Adrenal gland (tissue), 5 donors: ENCODE data around the gene ANO7.

Experiments
- POLR2A ChIP-seq, 2 donors: fragments of 450-650 bp; IDR thresholded peaks; one replicate each; pipeline ENCODE4 v1.6.1; 2017; ENCODE audit warnings: antibody characterized with exemption in 2 of 2, mild to moderate bottlenecking in 2 of 2, moderate library complexity in 1 of 2
- TF ChIP-seq, protein P1 (sequence below), 6 experiments: fragments of 450-650 bp in 4 of 6; fragments of 200-600 bp in 2 of 6; sonication (generic) in 1 of 6; IDR thresholded peaks; 1 replicate in 5 of 6; 2 replicates in 1 of 6; pipeline versions ENCODE4 v1.5.1 to v1.8.0; 2016 to 2021; ENCODE audit warnings: antibody characterized with exemption in 6 of 6, mild to moderate bottlenecking in 2 of 6, moderate library complexity in 1 of 6
- donor health status: DM: no; HTN: no; CAD: no.

DNA sequence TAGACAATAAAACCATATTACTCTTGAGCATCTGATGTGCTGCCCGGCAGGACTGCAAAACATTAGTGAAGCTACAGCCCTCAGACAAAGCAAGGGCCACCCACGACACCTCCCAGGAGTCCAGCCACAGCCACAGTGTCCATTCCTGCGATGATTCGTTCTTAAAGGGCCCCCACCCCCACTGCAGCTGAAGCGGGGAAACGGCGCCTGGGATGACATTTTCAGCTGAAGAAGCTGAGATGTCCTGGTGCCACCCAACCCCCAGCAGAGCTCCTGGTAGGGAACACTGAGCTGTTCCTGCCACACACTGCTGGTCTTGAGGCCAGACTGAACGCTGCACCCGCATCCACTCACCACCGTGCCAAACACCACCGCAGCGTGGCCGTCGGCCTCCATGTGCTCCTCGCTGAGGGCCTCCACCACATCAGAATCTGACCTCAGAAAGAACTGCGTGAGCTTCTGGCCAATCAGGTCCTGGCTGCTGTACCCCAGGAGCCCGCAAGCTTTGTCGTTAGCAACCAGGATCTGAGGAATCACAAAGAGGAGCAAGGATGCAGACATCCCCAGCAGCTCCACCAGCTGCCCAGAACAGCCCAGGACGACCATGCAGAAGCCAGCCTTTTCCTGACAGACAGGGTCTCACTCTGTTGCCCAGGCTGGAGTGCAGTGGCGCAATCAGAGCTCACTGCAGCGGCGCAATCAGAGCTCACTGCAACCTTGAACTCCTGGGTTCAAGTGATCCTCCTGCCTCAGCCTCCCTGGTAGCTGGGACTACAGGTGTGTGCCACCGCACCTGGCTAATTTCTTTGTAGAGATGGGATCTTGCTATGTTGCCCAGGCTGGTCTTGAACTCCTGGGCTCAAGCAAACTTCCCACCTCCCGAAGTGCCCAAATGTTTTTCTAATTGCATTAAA lies 48.7 kb upstream of the ANO7 start:
- TF ChIP-seq, protein P1, sequence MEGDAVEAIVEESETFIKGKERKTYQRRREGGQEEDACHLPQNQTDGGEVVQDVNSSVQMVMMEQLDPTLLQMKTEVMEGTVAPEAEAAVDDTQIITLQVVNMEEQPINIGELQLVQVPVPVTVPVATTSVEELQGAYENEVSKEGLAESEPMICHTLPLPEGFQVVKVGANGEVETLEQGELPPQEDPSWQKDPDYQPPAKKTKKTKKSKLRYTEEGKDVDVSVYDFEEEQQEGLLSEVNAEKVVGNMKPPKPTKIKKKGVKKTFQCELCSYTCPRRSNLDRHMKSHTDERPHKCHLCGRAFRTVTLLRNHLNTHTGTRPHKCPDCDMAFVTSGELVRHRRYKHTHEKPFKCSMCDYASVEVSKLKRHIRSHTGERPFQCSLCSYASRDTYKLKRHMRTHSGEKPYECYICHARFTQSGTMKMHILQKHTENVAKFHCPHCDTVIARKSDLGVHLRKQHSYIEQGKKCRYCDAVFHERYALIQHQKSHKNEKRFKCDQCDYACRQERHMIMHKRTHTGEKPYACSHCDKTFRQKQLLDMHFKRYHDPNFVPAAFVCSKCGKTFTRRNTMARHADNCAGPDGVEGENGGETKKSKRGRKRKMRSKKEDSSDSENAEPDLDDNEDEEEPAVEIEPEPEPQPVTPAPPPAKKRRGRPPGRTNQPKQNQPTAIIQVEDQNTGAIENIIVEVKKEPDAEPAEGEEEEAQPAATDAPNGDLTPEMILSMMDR (IDR thresholded peaks at IDR 0.05), result no peak
- TF ChIP-seq POLR2A (IDR thresholded peaks at IDR 0.05), result no peak
